B cell (primary cell): ENCODE data around the gene TAF1D. TPM values are rescaled to one million over a fixed set of nuclear protein-coding genes. Genes with fewer than 3 reads are reported as not detected.
A peak's percentile ranks its signal among the peaks of the same experiment; 100 is the strongest.

Experiments
- ATAC-seq: fragments of 200-7000 bp; cut with Tn5 transposase; one replicate; pipeline ENCODE4 v1.10.0; 2021; ENCODE audit warnings: low read depth, mild to moderate bottlenecking, moderate number of reproducible peaks, moderate library complexity
- CTCF ChIA-PET: fragments of 350-600 bp; sonication (Branson Sonifier 250); formaldehyde crosslinking; loops from one replicate; lab custom pipeline; 2021; ENCODE audit warnings: antibody characterized with exemption, inconsistent platforms; lab: Charles Lee
- POLR2A ChIA-PET: fragments of 350-600 bp; sonication (Branson Sonifier 250); formaldehyde crosslinking; loops from one replicate; lab custom pipeline; 2021; ENCODE audit warnings: antibody characterized with exemption; lab: Charles Lee
- DNase-seq: peaks from one replicate; pipeline ENCODE4 v3.0.0; 2013
- H2AFZ ChIP-seq: 2 replicates; pipeline ENCODE4 v1.6.1; 2012; ENCODE audit warnings: mild to moderate bottlenecking, low read depth, low read length; ENCODE audit not compliant: insufficient read depth, poor library complexity, severe bottlenecking
- H3K27ac ChIP-seq, 2 donors: 1 replicate in 1 of 2; 2 replicates in 1 of 2; pipeline ENCODE4 v1.5.1; 2012 to 2013; ENCODE audit warnings: low read length in 2 of 2, mild to moderate bottlenecking in 2 of 2, moderate library complexity in 1 of 2
- H3K27me3 ChIP-seq, 4 experiments: fragments of 200-600 bp in 1 of 4; sonication (generic) in 1 of 4; replicated peaks in 1 of 4; 1 replicate in 2 of 4; 2 replicates in 2 of 4; pipeline versions ENCODE4 v1.6.1 to v1.7.0; 2013 to 2016; ENCODE audit warnings: low read length in 3 of 4, mild to moderate bottlenecking in 2 of 4, mixed read lengths in 1 of 4, moderate library complexity in 1 of 4; ENCODE audit not compliant: insufficient read depth in 4 of 4, control insufficient read depth in 3 of 4; ENCODE audit errors: control extremely low read depth in 1 of 4
- H3K36me3 ChIP-seq, 2 experiments: replicated peaks in 1 of 2; 1 replicate in 1 of 2; 2 replicates in 1 of 2; pipeline versions ENCODE4 v1.6.1 to v1.7.1; 2013; ENCODE audit warnings: low read length in 1 of 2; ENCODE audit not compliant: insufficient read depth in 2 of 2, control insufficient read depth in 1 of 2; ENCODE audit errors: control extremely low read depth in 1 of 2, extremely low read depth in 1 of 2
- H3K4me1 ChIP-seq, 2 donors: fragments of 200-600 bp in 1 of 2; sonication (generic) in 1 of 2; 1 replicate in 1 of 2; 2 replicates in 1 of 2; pipeline versions ENCODE4 v1.5.1 to v1.6.1; 2013 to 2017; ENCODE audit warnings: low read length in 2 of 2; ENCODE audit not compliant: control insufficient read depth in 2 of 2, insufficient read depth in 2 of 2
- H3K4me2 ChIP-seq: replicated peaks from 2 replicates; pipeline ENCODE3; 2012; ENCODE audit warnings: mild to moderate bottlenecking, low read depth, low read length; ENCODE audit not compliant: poor library complexity, severe bottlenecking
- H3K4me3 ChIP-seq, 5 experiments: fragments of 200-600 bp in 1 of 5; sonication (generic) in 1 of 5; 1 replicate in 3 of 5; 2 replicates in 2 of 5; pipeline versions ENCODE4 v1.5.1 to v1.7.0; 2011 to 2016; ENCODE audit warnings: low read length in 4 of 5, mild to moderate bottlenecking in 4 of 5, low read depth in 2 of 5, control low read depth in 1 of 5, moderate library complexity in 1 of 5; ENCODE audit not compliant: insufficient read depth in 1 of 5; ENCODE audit errors: control extremely low read depth in 1 of 5, extremely low read depth in 1 of 5
- H3K79me2 ChIP-seq: fragments of 200-600 bp; sonication (generic); one replicate; pipeline ENCODE4 v1.6.0; 2016; ENCODE audit warnings: low read length; ENCODE audit not compliant: control insufficient read depth, insufficient read depth
- H3K9ac ChIP-seq: fragments of 200-600 bp; sonication (generic); 2 replicates; pipeline ENCODE4 v1.6.1; 2017; ENCODE audit warnings: mild to moderate bottlenecking, low read length, moderate library complexity
- H3K9me3 ChIP-seq, 3 donors: one replicate each; pipeline versions ENCODE4 v1.6.1 to v1.7.1; 2013; ENCODE audit warnings: low read length in 2 of 3; ENCODE audit not compliant: control insufficient read depth in 2 of 3, insufficient read depth in 1 of 3; ENCODE audit errors: control extremely low read depth in 1 of 3
- H4K20me1 ChIP-seq: 2 replicates; pipeline ENCODE4 v1.6.0; 2012; ENCODE audit warnings: mild to moderate bottlenecking, low read length; ENCODE audit not compliant: insufficient read depth, control insufficient read depth, poor library complexity, severe bottlenecking
- H3K27ac Mint-ChIP-seq: one replicate; pipeline ENCODE4 v1.8.0; 2021; ENCODE audit warnings: mixed read lengths
- H3K27me3 Mint-ChIP-seq: one replicate; pipeline ENCODE4 v1.8.0; 2021; ENCODE audit warnings: mixed read lengths
- H3K4me1 Mint-ChIP-seq: one replicate; pipeline ENCODE4 v1.8.0; 2021; ENCODE audit warnings: mixed read lengths
- H3K4me3 Mint-ChIP-seq: one replicate; pipeline ENCODE4 v1.8.0; 2021; ENCODE audit warnings: mixed read lengths
- H3K9me3 Mint-ChIP-seq: one replicate; pipeline ENCODE4 v1.8.0; 2022; ENCODE audit warnings: mixed read lengths; ENCODE audit not compliant: insufficient read depth
- CTCF ChIP-seq: fragments of 200-600 bp; IDR thresholded peaks from one replicate; pipeline ENCODE4 v1.8.0; 2022; ENCODE audit warnings: antibody characterized with exemption, mild to moderate bottlenecking
- EZH2 ChIP-seq: IDR thresholded peaks from 2 replicates; pipeline ENCODE4 v1.6.1; 2012; ENCODE audit warnings: borderline replicate concordance, low read depth, mild to moderate bottlenecking, moderate library complexity, low read length; ENCODE audit not compliant: insufficient read depth, poor library complexity, severe bottlenecking
- WGBS: methylation state at CpG from one replicate; pipeline ENCODE4 v1.1.5; 2013; ENCODE audit warnings: missing lambda C conversion rate; ENCODE audit not compliant: insufficient coverage; 5-methylcytosine and 5-hydroxymethylcytosine counted together
- intact Hi-C: fragments of 100-400 bp; cut with micrococcal nuclease; formaldehyde crosslinking; loops from one replicate; pipeline ENCODE4 v1.10.0; 2022
- polyA plus RNA-seq: library from polyadenylated mRNA; depleted of rRNA; stranded (reverse); fragments of >200 nt; gene quantifications from 2 replicates; pipeline ENCODE4 v1.2.3, GENCODE V29; 2012
- total RNA-seq, 2 donors: library from RNA; stranded (reverse); fragments of 120-200 nt in 1 of 2; gene quantifications; 1 replicate in 1 of 2; 2 replicates in 1 of 2; pipeline versions ENCODE4 v1.2.3 to v1.2.4, GENCODE V29; 2013 to 2022

Gene TAF1D
- total and polyA plus RNA-seq, 2 donors (not counting 1 experiment from before 2014, with no cell fraction given), result 127 to 230 TPM

GRCh38 chr11:93734427-93735222 is 6.7 kb downstream of the TAF1D start:
- no peak for DNase-seq
- H3K4me3 Mint-ChIP-seq, result no peak overlapping the region

More at GRCh38 chr11:93734427-93735222, 6.7 kb downstream of the TAF1D start:
- WGBS, result 60% methylated on average over 1 of the region's 1 CpG
- H3K27me3 Mint-ChIP-seq, result no peaks in the 10 kb centered on the region
- H3K4me3 ChIP-seq, result no peak overlapping the region
- H3K27ac Mint-ChIP-seq, result peak overlapping the region; percentile 41
- no peaks in the 10 kb centered on the region for H3K27me3 ChIP-seq
- peak overlapping the region in 1 of 2 donors; percentile 3 for H3K27ac ChIP-seq
- H3K4me2 ChIP-seq, result no peak overlapping the region
- H4K20me1 ChIP-seq, result peaks cover 19% of the 10 kb centered on the region
- no peak for TF ChIP-seq CTCF
- TF ChIP-seq EZH2, result no peak
- no peak for ATAC-seq
- intact Hi-C loops, result no loop called here
- no peaks in the 10 kb centered on the region for H3K9me3 Mint-ChIP-seq
- no peaks in the 10 kb centered on the region for H3K9me3 ChIP-seq
- H3K9ac ChIP-seq, result no peak overlapping the region
- no peak overlapping the region for H2AFZ ChIP-seq
- POLR2A ChIA-PET, result no interaction called here
- H3K4me1 Mint-ChIP-seq, result peaks cover 44% of the 10 kb centered on the region
- H3K36me3 ChIP-seq, result peaks cover 3 to 97% of the 10 kb centered on the region in 2 experiments
- H3K79me2 ChIP-seq, result peaks cover 53% of the 10 kb centered on the region
- peaks cover 20 to 28% of the 10 kb centered on the region in 2 donors for H3K4me1 ChIP-seq
- CTCF ChIA-PET, result no interaction called here
